ENCODE data around the gene TMTC4. TPM values are rescaled to one million over a fixed set of nuclear protein-coding genes. Genes with fewer than 3 reads are reported as not detected.
A peak's percentile ranks its signal among the peaks of the same experiment; 100 is the strongest.

TMTC4 gene
- total and polyA plus RNA-seq, 4 donors, result 1.8 to 13.1 (median 4.1) TPM

GRCh38 chr13:100573121-100573520 lies 101.5 kb downstream of the TMTC4 start:
- WGBS, 2 donors, result 52 to 54% methylated on average over 2 of the region's 2 CpGs
- Histone ChIP-seq H3K4me3 (ENCODE audit: low read length in 2 of 2) (no peak overlapping the region), H3K9me3 (ENCODE audit: control insufficient read depth, low read length) (no peaks in the 10 kb centered on the region), H3K36me3 (ENCODE audit: control insufficient read depth in 1 of 2, insufficient read depth in 2 of 2, low read length in 1 of 2) (no peaks in the 10 kb centered on the region), H3K27ac (ENCODE audit: low read depth in 1 of 2, low read length in 2 of 2) (no peak overlapping the region), H3K4me1 (ENCODE audit: control insufficient read depth in 1 of 2, insufficient read depth in 2 of 2, low read length in 2 of 2) (no peaks in the 10 kb centered on the region), H3K27me3 (ENCODE audit: control insufficient read depth in 1 of 2, insufficient read depth in 2 of 2, low read length in 1 of 2) (no peaks in the 10 kb centered on the region)
- ATAC-seq (ENCODE audit: low FRiP score) (no peak), DNase-seq (peak; percentile 72 to 76)
- intact Hi-C loops (cut with DNase I), result no loop called here

DNA sequence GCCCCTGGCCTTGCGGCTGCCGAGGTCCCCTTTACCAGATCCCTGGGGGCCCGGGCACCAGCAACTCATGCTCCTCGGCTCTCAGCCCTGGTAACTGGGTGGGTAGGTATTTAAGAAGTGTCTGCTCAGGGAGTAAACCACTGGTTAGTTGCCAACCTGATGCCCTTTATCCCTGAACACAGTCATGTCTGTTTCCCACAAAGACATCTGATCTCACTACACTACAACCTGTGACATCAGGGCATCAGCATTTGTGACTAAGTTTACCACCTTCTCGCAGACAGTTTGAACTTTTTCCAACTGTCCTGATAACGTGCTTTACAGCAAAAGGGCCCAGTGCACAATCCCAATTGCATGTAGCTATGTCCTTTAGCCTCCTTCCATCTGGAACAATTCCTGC lies 108.1 kb downstream of the TMTC4 start:
- H3K9me3 ChIP-seq (ENCODE audit: control insufficient read depth, low read length), result peaks cover 4% of the 10 kb centered on the region
- 89% methylated on average over 6 of the region's 6 CpGs for WGBS, 2 donors
- no peaks in the 10 kb centered on the region for H3K27me3 ChIP-seq (ENCODE audit: control insufficient read depth in 1 of 2, insufficient read depth in 2 of 2, low read length in 1 of 2)
- ATAC-seq (ENCODE audit: low FRiP score) (no peak), DNase-seq (no peak)
- intact Hi-C loops (cut with DNase I), result no loop called here
- H3K36me3 ChIP-seq (ENCODE audit: control insufficient read depth in 1 of 2, insufficient read depth in 2 of 2, low read length in 1 of 2), result no peaks in the 10 kb centered on the region
- H3K4me1 ChIP-seq (ENCODE audit: control insufficient read depth in 1 of 2, insufficient read depth in 2 of 2, low read length in 2 of 2), result no peaks in the 10 kb centered on the region
- no peak overlapping the region for H3K4me3 ChIP-seq (ENCODE audit: low read length in 2 of 2)
- H3K27ac ChIP-seq (ENCODE audit: low read depth in 1 of 2, low read length in 2 of 2), result no peak overlapping the region

- Histone ChIP-seq H3K27ac (ENCODE audit: low read depth in 1 of 2, low read length in 2 of 2) (no peak overlapping the region), H3K4me3 (ENCODE audit: low read length in 2 of 2) (no peak overlapping the region), H3K27me3 (ENCODE audit: control insufficient read depth in 1 of 2, insufficient read depth in 2 of 2, low read length in 1 of 2) (no peaks in the 10 kb centered on the region), H3K9me3 (ENCODE audit: control insufficient read depth, low read length) (peaks cover 4% of the 10 kb centered on the region), H3K4me1 (ENCODE audit: control insufficient read depth in 1 of 2, insufficient read depth in 2 of 2, low read length in 2 of 2) (no peaks in the 10 kb centered on the region), H3K36me3 (ENCODE audit: control insufficient read depth in 1 of 2, insufficient read depth in 2 of 2, low read length in 1 of 2) (no peaks in the 10 kb centered on the region)
- no peak for DNase-seq
- ATAC-seq (ENCODE audit: low FRiP score), result no peak
- 75 to 77% methylated on average over 8 of the region's 8 CpGs for WGBS, 2 donors
- intact Hi-C loops (cut with DNase I), result no loop called here
Observed at GRCh38 chr13:100565286-100565685, 109.3 kb downstream of the TMTC4 start.

DNA sequence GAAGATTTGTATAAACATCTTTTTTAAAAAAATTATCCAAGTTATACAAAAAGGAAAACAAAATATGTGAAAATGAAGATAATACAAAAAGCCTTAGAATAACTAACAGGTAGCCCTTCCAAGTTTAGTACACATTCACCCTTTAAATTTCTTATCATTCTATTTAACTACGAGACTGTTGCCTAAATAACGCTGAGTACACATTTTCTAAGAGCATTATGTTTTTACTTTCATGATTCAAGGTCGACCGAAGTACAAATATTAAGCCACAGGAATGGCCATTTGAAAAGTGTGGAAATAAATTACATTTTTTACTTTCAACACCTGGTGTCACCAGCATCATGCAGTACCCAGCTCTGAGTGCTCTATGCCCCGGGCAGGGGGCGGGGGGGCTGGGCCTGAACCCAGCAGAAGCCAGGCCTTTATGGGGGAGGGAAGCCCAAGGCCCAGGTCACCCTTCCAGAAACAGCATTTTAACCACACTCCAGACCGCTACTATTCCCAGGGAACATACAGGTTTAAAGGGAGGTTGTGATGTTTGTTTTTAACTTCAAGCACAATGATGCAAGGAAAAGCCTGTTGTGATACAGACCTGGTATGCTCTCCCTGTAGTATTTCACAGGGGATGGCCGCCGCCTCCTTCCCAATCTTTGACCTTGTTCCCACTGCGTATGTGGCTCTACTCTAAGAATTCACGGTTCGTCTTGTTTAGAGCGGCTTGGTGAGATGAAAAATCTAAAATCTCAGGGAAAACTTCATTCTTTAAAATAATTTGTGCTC lies 110.0 kb downstream of the TMTC4 start:
- ATAC-seq (ENCODE audit: low FRiP score) (no peak), DNase-seq (no peak)
- no peaks in the 10 kb centered on the region for H3K36me3 ChIP-seq (ENCODE audit: control insufficient read depth in 1 of 2, insufficient read depth in 2 of 2, low read length in 1 of 2)
- H3K4me3 ChIP-seq (ENCODE audit: low read length in 2 of 2), result no peak overlapping the region
- 73 to 74% methylated on average over 13 of the region's 13 CpGs for WGBS, 2 donors
- no peaks in the 10 kb centered on the region for H3K4me1 ChIP-seq (ENCODE audit: control insufficient read depth in 1 of 2, insufficient read depth in 2 of 2, low read length in 2 of 2)
- intact Hi-C loops (cut with DNase I), result no loop called here
- H3K27me3 ChIP-seq (ENCODE audit: control insufficient read depth in 1 of 2, insufficient read depth in 2 of 2, low read length in 1 of 2), result no peaks in the 10 kb centered on the region
- peaks cover 4% of the 10 kb centered on the region for H3K9me3 ChIP-seq (ENCODE audit: control insufficient read depth, low read length)
- no peak overlapping the region for H3K27ac ChIP-seq (ENCODE audit: low read depth in 1 of 2, low read length in 2 of 2)

- Histone ChIP-seq H3K27me3 (ENCODE audit: control insufficient read depth in 1 of 2, insufficient read depth in 2 of 2, low read length in 1 of 2) (no peaks in the 10 kb centered on the region), H3K36me3 (ENCODE audit: control insufficient read depth in 1 of 2, insufficient read depth in 2 of 2, low read length in 1 of 2) (no peaks in the 10 kb centered on the region), H3K4me1 (ENCODE audit: control insufficient read depth in 1 of 2, insufficient read depth in 2 of 2, low read length in 2 of 2) (no peaks in the 10 kb centered on the region), H3K27ac (ENCODE audit: low read depth in 1 of 2, low read length in 2 of 2) (no peak overlapping the region), H3K9me3 (ENCODE audit: control insufficient read depth, low read length) (peaks cover 4% of the 10 kb centered on the region), H3K4me3 (ENCODE audit: low read length in 2 of 2) (no peak overlapping the region)
- WGBS, 2 donors, result 92 to 95% methylated on average over 7 of the region's 7 CpGs
- no peak for ATAC-seq (ENCODE audit: low FRiP score)
- intact Hi-C loops (cut with DNase I), result no loop called here
- no peak for DNase-seq
Observed at GRCh38 chr13:100563779-100564178, 110.8 kb downstream of the TMTC4 start.

- Histone ChIP-seq H3K36me3 (ENCODE audit: control insufficient read depth in 1 of 2, insufficient read depth in 2 of 2, low read length in 1 of 2) (no peaks in the 10 kb centered on the region), H3K27me3 (ENCODE audit: control insufficient read depth in 1 of 2, insufficient read depth in 2 of 2, low read length in 1 of 2) (no peaks in the 10 kb centered on the region), H3K4me1 (ENCODE audit: control insufficient read depth in 1 of 2, insufficient read depth in 2 of 2, low read length in 2 of 2) (no peaks in the 10 kb centered on the region), H3K4me3 (ENCODE audit: low read length in 2 of 2) (no peak overlapping the region), H3K27ac (ENCODE audit: low read depth in 1 of 2, low read length in 2 of 2) (no peak overlapping the region), H3K9me3 (ENCODE audit: control insufficient read depth, low read length) (peaks cover 4% of the 10 kb centered on the region)
- peak in 1 of 2 donors; percentile 59 for DNase-seq
- no peak for ATAC-seq (ENCODE audit: low FRiP score)
- intact Hi-C loops (cut with DNase I), result no loop called here
- 66 to 67% methylated on average over 7 of the region's 7 CpGs for WGBS, 2 donors
Observed at GRCh38 chr13:100561599-100562204, 112.9 kb downstream of the TMTC4 start.

DNA sequence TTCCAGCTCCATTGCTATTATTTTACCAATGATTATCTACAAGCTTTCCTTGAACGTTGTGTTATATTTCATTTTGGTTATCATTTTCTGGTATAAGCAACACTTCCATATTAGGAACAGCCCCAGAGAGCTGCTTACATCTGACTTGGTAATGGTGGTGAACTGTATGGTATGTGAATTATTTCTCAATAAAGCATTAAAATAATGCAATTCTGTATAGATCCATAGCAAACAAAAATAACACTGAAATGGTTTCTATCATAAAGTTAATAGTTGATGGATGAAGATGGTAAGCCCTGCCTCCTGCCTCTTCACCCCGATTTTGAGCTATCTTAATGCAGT lies 113.5 kb downstream of the TMTC4 start:
- no peaks in the 10 kb centered on the region for H3K36me3 ChIP-seq (ENCODE audit: control insufficient read depth in 1 of 2, insufficient read depth in 2 of 2, low read length in 1 of 2)
- ATAC-seq (ENCODE audit: low FRiP score) (no peak), DNase-seq (no peak)
- intact Hi-C loops (cut with DNase I), result no loop called here
- H3K9me3 ChIP-seq (ENCODE audit: control insufficient read depth, low read length), result peaks cover 2% of the 10 kb centered on the region
- 51 to 55% methylated on average over 2 of the region's 2 CpGs for WGBS, 2 donors
- H3K27me3 ChIP-seq (ENCODE audit: control insufficient read depth in 1 of 2, insufficient read depth in 2 of 2, low read length in 1 of 2), result no peaks in the 10 kb centered on the region
- no peak overlapping the region for H3K27ac ChIP-seq (ENCODE audit: low read depth in 1 of 2, low read length in 2 of 2)
- H3K4me3 ChIP-seq (ENCODE audit: low read length in 2 of 2), result no peak overlapping the region
- H3K4me1 ChIP-seq (ENCODE audit: control insufficient read depth in 1 of 2, insufficient read depth in 2 of 2, low read length in 2 of 2), result no peaks in the 10 kb centered on the region

- Histone ChIP-seq H3K27me3 (ENCODE audit: control insufficient read depth in 1 of 2, insufficient read depth in 2 of 2, low read length in 1 of 2) (no peaks in the 10 kb centered on the region), H3K4me1 (ENCODE audit: control insufficient read depth in 1 of 2, insufficient read depth in 2 of 2, low read length in 2 of 2) (no peaks in the 10 kb centered on the region), H3K9me3 (ENCODE audit: control insufficient read depth, low read length) (peaks cover 1% of the 10 kb centered on the region), H3K4me3 (ENCODE audit: low read length in 2 of 2) (no peak overlapping the region), H3K27ac (ENCODE audit: low read depth in 1 of 2, low read length in 2 of 2) (no peak overlapping the region), H3K36me3 (ENCODE audit: control insufficient read depth in 1 of 2, insufficient read depth in 2 of 2, low read length in 1 of 2) (no peaks in the 10 kb centered on the region)
- intact Hi-C loops (cut with DNase I), result no loop called here
- DNase-seq (no peak), ATAC-seq (ENCODE audit: low FRiP score) (no peak)
- 86 to 89% methylated on average over 15 of the region's 15 CpGs for WGBS, 2 donors
Observed at GRCh38 chr13:100560498-100561157, 114.0 kb downstream of the TMTC4 start.

GRCh38 chr13:100559886-100560285 lies 114.7 kb downstream of the TMTC4 start:
- no peak overlapping the region for H3K27ac ChIP-seq (ENCODE audit: low read depth in 1 of 2, low read length in 2 of 2)
- H3K4me3 ChIP-seq (ENCODE audit: low read length in 2 of 2), result no peak overlapping the region
- no peak for ATAC-seq (ENCODE audit: low FRiP score)
- intact Hi-C loops (cut with DNase I), result no loop called here
- no peaks in the 10 kb centered on the region for H3K4me1 ChIP-seq (ENCODE audit: control insufficient read depth in 1 of 2, insufficient read depth in 2 of 2, low read length in 2 of 2)
- no peaks in the 10 kb centered on the region for H3K36me3 ChIP-seq (ENCODE audit: control insufficient read depth in 1 of 2, insufficient read depth in 2 of 2, low read length in 1 of 2)
- no peak for DNase-seq
- H3K9me3 ChIP-seq (ENCODE audit: control insufficient read depth, low read length), result no peaks in the 10 kb centered on the region
- no peaks in the 10 kb centered on the region for H3K27me3 ChIP-seq (ENCODE audit: control insufficient read depth in 1 of 2, insufficient read depth in 2 of 2, low read length in 1 of 2)
- 80 to 84% methylated on average over 8 of the region's 8 CpGs for WGBS, 2 donors

Data from aorta (tissue), 5 donors.